CD4-positive, alpha-beta T cell treated with Interferon gamma for 1 hour (primary cell): ENCODE results near the gene BIN2.
"Not testable (repeated sequence)": the region's sequence is repeated elsewhere in the genome, so short reads cannot be mapped to it uniquely, and the experiment has no call there.

Source experiments
- DNase-seq: peaks from one replicate; pipeline ENCODE4 v3.0.0-alpha.2; 2020

The BIN2 gene

GRCh38 chr12:51307655-51308593 is 16.1 kb downstream of the BIN2 start:
- DNase-seq: no peak

- no peak for DNase-seq
Measured at GRCh38 chr12:51306507-51306906, 17.5 kb downstream of the BIN2 start.

- not testable (repeated sequence) for DNase-seq
Measured at GRCh38 chr12:51300768-51301167, 23.2 kb downstream of the BIN2 start.

- DNase-seq: no peak
Measured at GRCh38 chr12:51295651-51296050, 28.3 kb downstream of the BIN2 start.

GRCh38 chr12:51294097-51294496 is 29.9 kb downstream of the BIN2 start:
- not testable (repeated sequence) for DNase-seq

GRCh38 chr12:51293696-51294095 is 30.3 kb downstream of the BIN2 start:
- no peak for DNase-seq

GRCh38 chr12:51291603-51292513 is 32.1 kb downstream of the BIN2 start:
- DNase-seq: peak; percentile 33

GRCh38 chr12:51285843-51286242 is 38.1 kb downstream of the BIN2 start:
- DNase-seq: no peak

- no peak for DNase-seq
Measured at GRCh38 chr12:51281202-51281924, 42.6 kb downstream of the BIN2 start.

- no peak for DNase-seq
Measured at GRCh38 chr12:51275088-51275487, 48.9 kb downstream of the BIN2 start.

- not testable (repeated sequence) for DNase-seq
Measured at GRCh38 chr12:51272810-51273209, 51.2 kb downstream of the BIN2 start.

- DNase-seq: no peak
Measured at GRCh38 chr12:51270951-51271518, 52.9 kb downstream of the BIN2 start.

GRCh38 chr12:51270067-51270950 is 53.7 kb downstream of the BIN2 start, which contains the start of gene SMAGP:
Gene SMAGP (minus strand): TSS chr12:51270415. CDS start chr12:51269278, 1,137 bp downstream.
- peak; percentile 41 for DNase-seq

- DNase-seq: peak; percentile 48
Measured at GRCh38 chr12:51269174-51270066, 54.6 kb downstream of the BIN2 start.

- no peak for DNase-seq
Measured at GRCh38 chr12:51265024-51265423, 59.0 kb downstream of the BIN2 start.

GRCh38 chr12:51264297-51264696 is 59.7 kb downstream of the BIN2 start:
- DNase-seq: no peak

GRCh38 chr12:51263341-51263740 is 60.6 kb downstream of the BIN2 start:
- DNase-seq: no peak

GRCh38 chr12:51262758-51263177 is 61.2 kb downstream of the BIN2 start:
- peak; percentile 39 for DNase-seq

- not testable (repeated sequence) for DNase-seq
Measured at GRCh38 chr12:51259600-51259999, 64.4 kb downstream of the BIN2 start.

- no peak for DNase-seq
Measured at GRCh38 chr12:51254536-51254935, 69.4 kb downstream of the BIN2 start.
